GM21576 (cell line): Measurements from ENCODE around the gene BMP3.

Experiments
- ATAC-seq: cut with Tn5 transposase; IDR thresholded peaks from one replicate; pipeline ENCODE4 v1.9.1; 2021; ENCODE audit warnings: mild to moderate bottlenecking, moderate library complexity; ENCODE audit not compliant: unreplicated experiment

BMP3 gene

DNA sequence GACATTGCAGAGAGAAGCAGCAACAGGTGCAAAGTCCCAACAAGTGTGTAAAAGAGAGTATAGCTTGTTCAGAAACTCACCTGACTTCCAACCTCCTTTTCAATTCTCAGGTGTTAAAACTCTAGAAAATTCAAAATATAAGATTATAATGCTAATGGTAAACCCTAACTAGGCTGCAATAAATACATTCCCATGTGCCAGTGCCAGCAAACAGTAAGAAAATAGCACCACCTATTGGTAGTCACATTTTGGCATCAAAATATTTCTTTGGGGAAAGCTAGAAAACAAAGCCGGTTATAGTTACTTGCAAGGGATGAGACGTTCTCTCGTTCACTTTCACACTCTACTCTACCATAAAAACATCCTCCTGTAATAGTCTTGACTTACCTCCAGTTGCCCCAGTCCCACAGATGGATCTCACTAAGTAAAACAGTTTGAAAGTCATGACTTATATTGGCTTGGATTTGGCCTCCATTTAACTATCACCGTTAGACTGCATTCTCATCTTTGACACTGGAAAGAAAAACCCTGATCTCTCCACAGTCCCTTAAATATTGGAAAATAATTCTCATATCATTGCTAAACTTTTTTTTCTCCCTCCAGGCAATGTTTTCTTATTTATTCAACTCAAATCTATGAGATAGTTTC is 9.6 kb downstream of the BMP3 start:
- no peak for ATAC-seq

DNA sequence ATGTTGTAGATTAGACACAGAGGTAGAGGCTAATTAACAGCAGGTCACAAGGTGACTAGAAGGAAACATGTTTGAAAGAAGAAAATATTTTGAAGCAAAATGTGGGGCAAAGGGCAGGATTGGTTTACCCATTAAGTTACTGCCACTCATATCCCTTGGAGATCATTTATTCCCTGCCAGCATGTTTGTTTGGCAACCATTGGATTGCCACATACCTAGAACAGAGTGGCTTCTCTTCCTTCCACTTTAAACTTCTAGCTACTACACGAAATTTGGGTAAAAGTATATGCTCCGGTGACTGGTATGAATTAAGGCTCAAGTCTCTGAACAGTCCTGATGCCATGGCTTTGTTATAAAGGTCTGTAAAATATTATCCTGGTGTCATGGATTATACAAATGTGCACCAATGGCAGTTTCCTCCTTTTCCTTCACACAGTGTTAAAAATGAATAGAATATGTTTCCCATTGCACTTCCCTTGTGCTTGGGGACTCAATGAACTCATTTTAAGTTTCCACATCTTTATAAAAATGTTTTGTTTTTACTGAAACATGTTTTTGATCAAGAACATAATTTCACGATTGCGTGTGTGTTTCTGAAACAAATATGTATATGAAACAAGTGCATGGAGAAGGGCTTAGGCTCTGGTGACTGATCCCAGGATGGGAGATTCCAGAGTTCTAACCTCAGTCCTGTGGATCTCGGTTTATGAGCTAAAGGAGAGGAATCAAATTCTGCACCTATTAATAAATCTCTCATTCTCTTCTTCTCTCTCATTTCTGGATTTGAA is 12.3 kb downstream of the BMP3 start:
- ATAC-seq = no peak

DNA sequence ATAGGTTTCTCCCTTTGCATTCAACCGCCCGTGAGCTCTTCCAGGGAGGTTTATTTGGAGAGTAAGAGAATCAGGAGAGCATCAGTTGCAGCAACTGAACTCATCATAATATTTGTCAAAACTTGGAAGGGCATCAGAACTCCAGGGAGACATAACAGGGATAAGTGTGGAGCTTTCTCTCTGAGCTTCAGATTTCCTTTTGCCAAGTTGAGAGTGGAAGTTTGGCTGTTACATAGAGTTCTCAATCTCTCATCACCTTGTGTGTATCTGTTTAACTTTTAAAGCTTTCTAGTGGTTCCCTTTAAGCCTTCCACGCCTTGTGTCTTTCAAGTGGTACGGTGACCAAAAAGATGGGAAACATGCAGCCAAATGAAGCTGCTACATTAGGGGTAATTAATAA is 18.8 kb downstream of the BMP3 start:
- no peak for ATAC-seq

DNA sequence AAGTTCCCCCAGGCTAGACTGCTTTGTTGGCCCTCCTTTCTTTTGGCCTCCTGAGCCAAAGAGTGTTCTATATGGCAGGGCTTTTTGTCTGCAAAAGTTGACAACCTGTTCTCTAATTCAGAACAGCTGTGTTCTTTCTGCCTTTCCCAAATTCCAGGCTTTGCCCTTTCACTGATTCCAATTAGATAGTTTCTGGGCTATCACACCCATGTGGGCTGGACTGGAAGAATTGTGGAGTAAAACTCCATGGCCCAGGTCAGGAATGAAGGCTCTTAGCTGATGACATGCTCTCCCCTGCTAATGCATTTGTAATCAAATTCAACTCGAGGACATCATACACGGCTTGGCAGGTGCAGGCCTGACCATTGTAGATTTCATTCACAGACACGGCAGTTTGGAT is 19.4 kb downstream of the BMP3 start:
- no peak for ATAC-seq

DNA sequence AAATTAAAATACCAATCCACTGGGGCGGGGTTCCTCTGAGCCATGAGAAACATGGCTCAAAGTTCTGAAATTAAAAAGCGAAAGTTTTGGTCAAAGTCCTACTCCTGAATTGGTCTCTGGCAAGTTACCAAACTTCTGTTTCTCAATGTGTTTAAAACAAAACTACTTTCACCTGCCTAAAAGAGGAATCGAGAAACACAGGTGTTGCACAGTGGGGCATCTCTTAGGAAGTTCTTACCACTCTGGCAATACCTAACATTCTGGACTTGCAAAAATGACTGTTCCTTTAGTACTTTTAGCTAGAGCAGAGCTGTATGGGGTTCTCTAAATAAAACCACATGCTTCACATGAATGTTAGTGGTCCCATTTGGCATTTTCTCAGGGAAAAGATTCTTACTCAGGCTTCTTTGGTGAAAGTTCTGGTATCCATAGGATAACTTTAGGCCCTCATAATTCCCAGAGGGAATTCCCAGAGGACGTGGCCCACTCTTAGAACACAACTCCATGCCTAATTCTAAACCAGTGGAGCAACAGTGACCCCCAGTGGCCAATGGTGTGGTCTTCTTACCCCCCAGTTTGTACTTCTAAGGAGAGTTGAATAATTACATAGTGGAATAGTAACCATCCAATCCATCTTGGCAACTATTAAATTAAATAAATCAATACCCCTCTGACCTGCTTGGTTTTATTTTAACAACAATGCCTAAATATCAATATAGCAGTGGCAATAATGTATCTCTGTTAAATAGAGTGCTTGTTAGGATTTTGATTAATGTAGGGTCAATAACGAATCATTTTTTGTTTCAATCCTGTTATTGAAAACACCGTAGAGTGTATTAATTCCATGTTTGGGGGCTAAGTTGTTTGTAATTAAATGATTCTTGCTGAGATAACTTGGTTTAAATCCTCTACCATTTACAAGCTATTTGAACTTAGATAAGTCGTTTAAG is 21.9 kb downstream of the BMP3 start:
- ATAC-seq = peak; percentile 99

DNA sequence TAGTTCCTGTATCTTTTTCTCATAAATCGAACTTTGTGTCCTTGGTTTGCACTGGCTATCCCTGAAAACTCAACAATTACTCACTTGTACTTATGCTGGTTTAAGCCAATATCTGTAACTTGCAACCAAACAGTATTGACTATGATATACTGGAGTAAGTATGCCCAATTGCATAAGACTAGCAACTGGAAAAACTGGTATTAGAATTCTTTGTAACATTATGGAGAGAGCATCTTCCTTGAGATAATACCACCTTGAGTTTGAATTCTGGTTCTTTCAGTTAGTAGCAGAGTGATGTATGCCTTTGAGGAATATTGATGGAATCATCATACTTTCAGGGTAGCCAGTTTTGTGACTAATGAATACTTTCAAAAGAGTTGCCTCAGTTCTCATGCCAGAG is 28.1 kb downstream of the BMP3 start:
- no peak for ATAC-seq

DNA sequence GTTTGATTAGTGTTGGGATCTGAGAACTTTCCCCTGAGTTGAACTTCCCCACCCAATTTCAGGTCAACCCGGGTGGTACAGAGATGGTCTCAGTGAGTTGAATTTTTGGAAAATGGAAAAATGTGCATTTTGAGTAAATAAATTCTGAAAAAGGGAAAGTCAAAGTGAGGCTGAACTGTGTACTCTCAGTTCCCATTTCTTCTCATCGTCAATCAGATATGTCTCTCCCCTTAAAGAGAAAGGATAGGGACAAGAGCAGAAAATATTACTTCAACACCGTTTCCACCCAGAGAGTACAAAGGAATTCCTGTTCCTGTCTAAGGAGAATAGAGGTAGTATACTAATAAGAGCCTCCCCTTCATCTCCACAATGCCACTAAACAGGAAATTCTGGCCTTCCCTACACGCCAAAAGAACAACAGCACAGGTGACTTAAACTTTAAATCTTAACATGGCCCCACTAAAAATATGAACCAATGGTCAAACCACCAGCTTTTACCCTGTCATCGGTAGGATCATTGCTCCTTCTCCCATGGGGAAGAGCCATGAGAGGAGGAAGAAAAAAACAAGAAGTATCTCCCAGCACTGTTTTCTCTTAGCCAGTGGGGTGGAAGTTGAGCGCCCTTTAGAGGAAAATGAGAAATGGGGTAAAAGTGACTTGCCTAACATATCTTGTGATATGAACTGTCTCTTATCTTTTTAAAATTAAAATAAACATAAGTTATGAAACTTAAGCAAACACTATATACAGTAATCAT is 30.3 kb downstream of the BMP3 start:
- no peak for ATAC-seq

DNA sequence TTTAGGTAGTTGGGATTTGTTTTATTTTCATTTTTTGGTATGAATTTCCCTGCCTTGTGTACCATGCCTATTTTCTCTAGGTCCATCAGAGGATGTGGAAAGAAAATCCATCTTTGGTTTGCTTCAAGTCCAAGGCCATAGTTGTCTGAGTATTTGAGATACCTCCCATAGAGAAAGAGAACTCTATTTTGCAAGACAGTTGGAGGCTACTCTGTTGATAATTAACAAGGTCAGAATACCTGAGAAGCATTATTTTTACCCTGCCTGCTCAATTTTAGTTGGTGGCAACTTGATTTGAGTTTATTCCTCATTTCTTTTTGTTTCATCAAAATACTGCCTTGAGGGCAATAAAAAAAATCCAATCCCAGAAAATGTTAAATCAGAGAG is 30.8 kb downstream of the BMP3 start:
- ATAC-seq = no peak

DNA sequence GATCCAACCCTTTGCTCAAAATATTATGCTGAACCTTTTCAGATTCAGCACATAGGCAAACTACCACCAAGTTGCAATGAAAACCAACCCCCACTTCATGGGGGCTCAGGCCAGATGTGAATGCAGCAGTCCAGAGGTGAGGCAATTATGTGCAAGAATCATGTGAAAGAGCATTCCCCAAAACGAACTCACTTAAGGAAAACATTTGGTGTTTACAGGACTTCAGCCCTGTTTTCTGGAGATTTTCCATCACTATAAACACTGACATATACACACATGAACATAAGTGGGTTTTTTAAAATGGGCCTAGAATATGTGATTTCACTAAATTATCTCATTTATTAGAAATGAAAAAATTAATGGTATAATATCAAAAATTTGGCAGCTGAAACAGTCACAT is 31.5 kb downstream of the BMP3 start:
- ATAC-seq = no peak

DNA sequence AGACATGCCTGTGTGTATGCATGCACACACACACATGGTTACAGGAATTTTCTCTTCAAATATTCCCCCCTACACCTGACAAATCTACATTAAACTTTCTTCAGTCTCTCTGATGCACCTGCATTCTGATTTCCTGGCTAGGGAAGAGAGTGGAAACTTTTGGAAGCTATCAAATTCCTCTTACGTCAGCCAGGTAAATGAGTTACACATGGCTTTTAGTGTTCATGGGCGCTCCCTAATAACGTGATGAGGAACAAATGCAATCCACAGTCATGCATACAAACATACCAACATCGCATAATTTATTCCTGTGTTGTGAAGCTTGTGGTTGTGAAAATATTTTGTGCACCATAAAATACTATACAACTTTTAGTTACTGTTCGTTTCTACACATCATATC is 34.9 kb downstream of the BMP3 start:
- ATAC-seq = no peak

DNA sequence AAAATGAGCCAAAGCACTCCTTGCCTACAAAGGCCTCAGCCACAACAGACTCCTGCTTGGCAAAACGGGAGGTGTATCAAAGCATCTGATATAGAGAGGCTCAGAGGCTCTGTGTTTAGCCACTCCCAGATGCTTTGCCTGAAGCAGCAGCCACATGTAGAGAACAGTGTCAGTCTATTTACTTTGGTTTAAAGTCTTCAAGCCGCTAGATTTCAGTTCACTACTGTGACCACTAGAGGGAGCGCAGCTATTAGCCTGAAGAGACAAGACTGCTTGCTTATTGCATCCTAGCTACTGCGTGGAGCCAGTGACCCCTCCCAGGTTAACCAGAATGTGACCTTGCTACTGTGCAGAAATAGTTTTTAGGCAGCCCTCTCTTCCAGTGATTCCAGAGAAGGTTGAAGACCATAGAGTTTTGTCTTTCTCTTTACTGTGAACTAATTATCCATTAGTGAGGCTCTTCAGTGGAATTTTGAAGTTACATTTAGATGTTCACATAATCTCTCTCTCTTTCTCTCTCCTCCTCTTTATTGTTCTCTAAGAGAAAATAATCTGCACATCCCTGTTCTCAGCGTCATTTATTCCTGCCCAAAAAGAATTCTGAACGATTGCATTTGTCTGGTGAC is 39.3 kb downstream of the BMP3 start:
- peak; percentile 99 for ATAC-seq

DNA sequence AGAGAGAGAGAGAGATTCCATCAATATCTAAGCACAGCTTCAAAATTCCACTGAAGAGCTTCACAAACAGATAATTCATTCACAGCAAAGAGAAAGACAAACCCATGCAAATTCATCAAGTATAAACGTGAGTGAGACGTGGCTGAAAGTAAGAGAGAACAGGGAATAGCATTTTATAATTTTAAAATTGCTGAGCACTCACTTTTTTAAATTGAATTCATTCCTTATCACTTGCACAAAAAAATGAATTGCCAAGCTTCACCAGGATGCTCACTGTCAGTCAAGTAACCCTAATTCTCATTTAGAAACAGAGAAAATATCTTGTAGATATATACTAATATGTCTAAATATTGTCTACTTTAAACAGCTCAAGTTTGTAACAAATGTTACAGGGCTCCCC is 40.5 kb downstream of the BMP3 start:
- ATAC-seq = no peak

DNA sequence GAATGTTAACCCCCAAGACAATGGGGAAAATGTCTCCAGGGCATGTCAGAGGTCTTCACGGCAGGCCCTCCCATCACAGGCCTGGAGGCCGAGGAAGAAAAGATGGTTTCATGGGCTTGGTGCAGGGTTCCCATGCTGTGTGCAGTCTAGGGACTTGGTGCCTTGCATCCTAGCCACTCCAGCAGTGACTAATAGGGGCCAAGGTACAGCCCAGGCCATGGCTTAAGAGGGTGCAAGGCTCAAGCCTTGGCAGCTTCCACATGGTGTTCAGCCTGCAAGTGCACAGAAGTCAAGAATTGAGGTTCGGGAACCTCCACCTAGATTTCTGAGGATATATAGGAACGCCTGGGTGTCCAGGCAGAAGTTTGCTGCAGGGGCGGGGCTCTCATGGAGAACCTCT is 50.6 kb downstream of the BMP3 start:
- no peak for ATAC-seq

DNA sequence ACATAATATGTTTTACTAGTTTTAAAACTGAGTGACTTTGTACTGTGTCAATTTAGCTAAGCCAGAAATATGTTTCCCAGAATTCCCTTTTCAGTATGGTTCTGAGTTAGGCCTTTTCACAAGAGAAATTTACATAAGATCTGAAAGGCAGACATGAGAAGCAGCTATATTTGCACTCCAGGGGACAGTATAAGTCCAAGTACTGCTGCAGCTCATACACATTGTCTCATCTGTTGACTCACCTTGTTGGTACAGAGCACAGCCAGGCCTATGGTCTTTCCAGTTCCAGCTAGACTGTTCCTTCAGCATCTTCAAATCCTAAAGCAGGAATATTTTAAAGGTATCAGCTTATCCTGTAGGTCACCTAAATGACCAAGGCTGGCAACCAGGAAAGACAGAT is 53.5 kb downstream of the BMP3 start:
- ATAC-seq = no peak

DNA sequence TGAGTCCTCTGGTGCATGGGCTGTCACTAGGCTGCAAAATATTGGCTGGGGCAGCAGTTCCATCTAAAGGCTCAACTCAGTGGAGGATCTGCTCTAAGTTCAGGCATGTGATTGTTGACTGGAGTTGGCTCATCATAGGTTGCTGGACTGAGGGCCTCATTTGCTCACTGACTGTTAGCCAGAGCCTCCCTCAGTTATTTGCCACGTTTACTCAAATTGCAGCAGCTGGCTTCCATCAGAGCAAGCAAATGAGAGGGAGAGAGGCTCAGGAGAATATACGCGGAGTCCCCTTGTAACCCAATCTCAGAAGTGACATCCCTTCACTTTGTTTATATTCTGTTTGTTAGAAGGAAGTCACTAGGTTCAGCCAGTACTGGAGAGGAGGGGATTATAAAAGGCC is 54.1 kb downstream of the BMP3 start:
- ATAC-seq = no peak

DNA sequence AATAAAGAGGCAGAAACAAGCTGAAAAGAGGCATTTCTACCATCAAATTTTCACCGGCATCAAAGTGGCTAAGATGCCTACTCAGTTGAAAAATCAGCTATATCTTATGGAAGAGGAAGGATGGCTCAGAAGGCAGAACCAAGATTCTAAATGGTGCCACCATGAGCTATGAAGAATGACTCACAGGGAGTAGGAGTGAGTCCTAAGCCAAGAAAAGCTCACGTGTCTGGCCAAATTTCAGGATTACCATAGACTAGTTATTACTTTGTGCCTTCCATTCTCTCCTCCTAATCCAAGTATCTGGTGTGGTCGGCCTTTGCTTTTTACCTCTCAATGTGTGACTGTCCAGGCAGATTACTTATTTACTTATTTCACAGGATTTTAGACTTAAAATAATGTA is 54.8 kb downstream of the BMP3 start:
- no peak for ATAC-seq

DNA sequence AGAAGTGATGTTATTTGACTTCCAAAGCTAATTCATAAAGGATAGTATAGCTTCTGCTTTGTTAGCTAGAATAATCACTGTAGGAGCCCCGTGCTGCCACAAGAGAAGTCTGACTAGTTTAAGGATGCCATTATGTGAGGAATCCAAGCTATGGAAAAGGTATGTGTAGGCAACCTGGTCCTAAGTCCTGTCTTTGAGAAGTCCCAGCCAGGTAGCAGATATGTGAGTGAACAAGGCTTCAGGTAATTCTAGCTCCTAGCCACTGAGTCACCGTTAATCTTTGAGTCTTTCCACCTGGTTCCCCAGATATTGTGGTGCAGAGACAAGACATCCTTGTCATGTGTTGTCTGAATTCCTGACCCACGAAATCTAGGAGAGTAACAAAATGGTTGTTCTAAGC is 55.5 kb downstream of the BMP3 start:
- no peak for ATAC-seq

DNA sequence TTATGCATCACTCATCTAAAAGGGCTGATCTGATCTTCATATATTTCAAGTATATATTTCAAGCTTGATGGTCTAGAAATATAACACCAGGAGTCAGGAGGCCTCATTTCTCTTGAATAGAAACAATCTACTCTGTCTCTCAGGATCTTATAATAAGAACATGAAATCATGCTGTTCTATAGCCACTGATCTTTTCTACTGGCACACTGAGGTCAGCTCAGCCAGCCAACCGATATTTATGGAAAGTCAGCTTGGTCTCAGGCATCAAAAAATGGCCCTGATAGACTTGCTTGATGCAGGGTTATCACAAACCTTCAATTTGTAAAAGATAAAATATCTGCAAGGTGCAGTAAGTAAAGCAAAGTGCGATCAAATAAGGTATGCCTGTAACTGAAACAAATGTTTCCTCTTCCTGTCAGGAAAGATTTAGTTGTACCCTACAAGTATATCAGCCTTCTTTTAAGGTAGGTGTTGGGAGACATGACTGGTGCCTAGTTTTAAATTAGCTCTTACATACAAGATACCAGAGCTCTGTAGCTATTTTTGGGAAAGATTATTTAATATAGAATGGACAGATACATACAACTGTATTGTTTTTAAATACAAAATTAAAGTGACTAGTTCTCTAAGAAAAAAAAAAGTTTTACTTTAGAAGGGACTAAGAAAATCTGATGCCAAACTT is 63.4 kb downstream of the BMP3 start:
- ATAC-seq = no peak

DNA sequence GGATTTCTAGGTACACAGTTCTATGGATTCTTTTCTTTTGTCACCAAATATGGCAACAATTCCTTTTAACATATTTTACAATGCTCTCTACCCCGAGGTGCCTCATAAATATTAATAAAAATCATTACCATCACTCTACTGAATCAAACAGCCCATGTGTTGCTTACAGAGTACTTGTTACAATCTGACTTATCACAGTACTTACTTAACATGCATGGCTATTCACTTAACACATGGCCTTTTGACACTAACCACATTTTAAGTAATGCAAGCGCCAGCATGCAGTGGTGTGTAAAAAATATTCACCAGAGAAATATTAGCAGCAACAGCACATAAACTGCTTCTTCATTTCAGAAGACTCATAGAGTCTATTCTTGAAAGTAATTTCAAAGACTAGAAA is 64.9 kb downstream of the BMP3 start:
- no peak for ATAC-seq

DNA sequence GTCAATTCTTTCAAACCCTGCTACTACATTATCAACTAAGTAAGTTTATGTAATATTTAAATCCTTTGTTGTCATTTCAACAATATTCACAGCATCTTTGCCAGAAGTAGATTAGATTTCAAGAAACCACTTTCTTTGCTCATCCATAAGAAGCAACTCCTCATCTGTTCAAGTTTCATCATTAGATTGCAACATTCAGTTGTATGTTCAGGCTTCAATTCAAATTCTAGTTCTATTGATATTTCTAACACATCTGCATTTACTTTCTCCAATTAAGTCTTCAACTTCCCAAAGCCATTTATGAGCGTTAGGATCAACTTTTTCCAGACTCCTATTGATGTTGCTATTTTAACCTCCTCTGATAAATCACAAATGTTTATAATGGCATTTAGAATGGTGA is 66.1 kb downstream of the BMP3 start:
- ATAC-seq = no peak
